ENCODE results near the gene EQTN. TPM values are rescaled to one million over a fixed set of nuclear protein-coding genes. Genes with fewer than 3 reads are reported as not detected.

EQTN gene
- total RNA-seq = not detected

GRCh38 chr9:27297050-27297449 is at the start of gene EQTN:
Gene EQTN (minus strand): TSS chr9:27297150. CDS start chr9:27297055, 95 bp downstream.
- DNase-seq (ENCODE audit: extremely low spot score in 2 of 2) = no peak
- Histone ChIP-seq H3K27me3 (no peaks in the 10 kb centered on the region), H3K4me1 (no peaks in the 10 kb centered on the region), H3K27ac (no peak within 1 kb of the TSS), H3K4me3 (no peak within 1 kb of the TSS), H3K36me3 (no peaks in the 10 kb centered on the region), H3K9me3 (no peaks in the 10 kb centered on the region)
- no peak for TF ChIP-seq POLR2A (IDR thresholded peaks at IDR 0.05)
- TF ChIP-seq CTCF (IDR thresholded peaks at IDR 0.05) = no peak
- no peak for TF ChIP-seq POLR2AphosphoS5 (IDR thresholded peaks at IDR 0.05; ENCODE audit: insufficient read depth in 1 of 2, low read depth in 1 of 2)
- intact Hi-C loops (cut with DNase I) = no loop called here

GRCh38 chr9:27344776-27345175 is 47.8 kb upstream of the EQTN start:
- Histone ChIP-seq H3K9me3 (no peaks in the 10 kb centered on the region), H3K36me3 (no peaks in the 10 kb centered on the region), H3K4me3 (no peak overlapping the region), H3K27me3 (no peaks in the 10 kb centered on the region), H3K4me1 (peaks cover 24% of the 10 kb centered on the region), H3K27ac (no peak overlapping the region)
- intact Hi-C loops (cut with DNase I) = no loop called here
- no peak for DNase-seq (ENCODE audit: extremely low spot score in 2 of 2)
- TF ChIP-seq POLR2AphosphoS5 (IDR thresholded peaks at IDR 0.05; ENCODE audit: insufficient read depth in 1 of 2, low read depth in 1 of 2) (no peak), CTCF (IDR thresholded peaks at IDR 0.05) (no peak), POLR2A (IDR thresholded peaks at IDR 0.05) (no peak)

- peaks cover 48% of the 10 kb centered on the region for H3K4me1 ChIP-seq
- H3K9me3 ChIP-seq = no peaks in the 10 kb centered on the region
- TF ChIP-seq POLR2AphosphoS5 (IDR thresholded peaks at IDR 0.05; ENCODE audit: insufficient read depth in 1 of 2, low read depth in 1 of 2) (no peak), POLR2A (IDR thresholded peaks at IDR 0.05) (no peak)
- peak overlapping the region; percentile 73 for H3K27ac ChIP-seq
- intact Hi-C loops (cut with DNase I) = no loop called here
- no peaks in the 10 kb centered on the region for H3K27me3 ChIP-seq
- H3K4me3 ChIP-seq = no peak overlapping the region
- no peaks in the 10 kb centered on the region for H3K36me3 ChIP-seq
- no peak for DNase-seq (ENCODE audit: extremely low spot score in 2 of 2)
Measured at GRCh38 chr9:27341545-27342294, 44.8 kb upstream of the EQTN start.

- Histone ChIP-seq H3K4me3 (no peak overlapping the region), H3K4me1 (peaks cover 52% of the 10 kb centered on the region), H3K27ac (peak overlapping the region; percentile 73), H3K36me3 (no peaks in the 10 kb centered on the region), H3K9me3 (no peaks in the 10 kb centered on the region), H3K27me3 (no peaks in the 10 kb centered on the region)
- no peak for TF ChIP-seq POLR2AphosphoS5 (IDR thresholded peaks at IDR 0.05; ENCODE audit: insufficient read depth in 1 of 2, low read depth in 1 of 2)
- no peak for TF ChIP-seq CTCF (IDR thresholded peaks at IDR 0.05)
- TF ChIP-seq POLR2A (IDR thresholded peaks at IDR 0.05) = no peak
- no peak for DNase-seq (ENCODE audit: extremely low spot score in 2 of 2)
- intact Hi-C loops (cut with DNase I) = no loop called here
Measured at GRCh38 chr9:27340961-27341511, 44.1 kb upstream of the EQTN start.

- no peak for DNase-seq (ENCODE audit: extremely low spot score in 2 of 2)
- peaks cover 52% of the 10 kb centered on the region for H3K4me1 ChIP-seq
- H3K4me3 ChIP-seq = no peak overlapping the region
- no peaks in the 10 kb centered on the region for H3K9me3 ChIP-seq
- TF ChIP-seq POLR2AphosphoS5 (IDR thresholded peaks at IDR 0.05; ENCODE audit: insufficient read depth in 1 of 2, low read depth in 1 of 2) (no peak), POLR2A (IDR thresholded peaks at IDR 0.05) (no peak), CTCF (IDR thresholded peaks at IDR 0.05) (no peak)
- no peaks in the 10 kb centered on the region for H3K27me3 ChIP-seq
- H3K36me3 ChIP-seq = no peaks in the 10 kb centered on the region
- intact Hi-C loops (cut with DNase I) = no loop called here
- H3K27ac ChIP-seq = peak overlapping the region; percentile 73
Measured at GRCh38 chr9:27340285-27340674, 43.3 kb upstream of the EQTN start.

All from vagina (tissue), 2 donors.